Ascending aorta (tissue), 2 donors: ENCODE data around the gene SORBS2. TPM values are rescaled to one million over a fixed set of nuclear protein-coding genes. Genes with fewer than 3 reads are reported as not detected.

ENCODE experiments used
- DNase-seq, 2 donors: peaks; one replicate each; pipeline ENCODE4 v3.0.0-alpha.2; 2019; ENCODE audit warnings: low spot score in 2 of 2
- H3K27ac ChIP-seq, 2 donors: fragments of 200-600 bp; sonication (generic); one replicate each; pipeline ENCODE4 v1.5.1; 2016 to 2017; ENCODE audit warnings: mild to moderate bottlenecking in 1 of 2
- H3K27me3 ChIP-seq: fragments of 200-600 bp; sonication (generic); one replicate; pipeline ENCODE4 v1.5.1; 2017
- H3K36me3 ChIP-seq, 2 donors: fragments of 200-600 bp; sonication (generic); one replicate each; pipeline ENCODE4 v1.5.1; 2016
- H3K4me1 ChIP-seq, 2 donors: fragments of 200-600 bp; sonication (generic); one replicate each; pipeline ENCODE4 v1.5.1; 2016 to 2017; ENCODE audit warnings: mild to moderate bottlenecking in 1 of 2
- H3K4me3 ChIP-seq, 2 donors: fragments of 200-600 bp; sonication (generic); one replicate each; pipeline ENCODE4 v1.5.1; 2016 to 2017; ENCODE audit warnings: mild to moderate bottlenecking in 1 of 2
- H3K9me3 ChIP-seq, 2 donors: fragments of 200-600 bp; sonication (generic); one replicate each; pipeline ENCODE4 v1.5.1; 2016
- intact Hi-C: fragments of 100-400 bp; cut with DNase I; formaldehyde crosslinking; loops from one replicate; pipeline ENCODE4 v1.15.1; 2023
- total RNA-seq: library from RNA; depleted of rRNA; stranded (reverse); fragments of >200 nt; gene quantifications from one replicate; pipeline ENCODE4 v1.1.0, GENCODE V29; 2016
- TF ChIP-seq, protein P1 (sequence below), 3 experiments: fragments of 200-600 bp in 2 of 3; fragments of 450-650 bp in 1 of 3; sonication (generic) in 2 of 3; IDR thresholded peaks; one replicate each; pipeline ENCODE4 v1.5.1; 2016 to 2019; ENCODE audit warnings: antibody characterized with exemption in 3 of 3, mild to moderate bottlenecking in 1 of 3, moderate library complexity in 1 of 3

Gene SORBS2
- total RNA-seq, 1 donor from 2014 or later = 246 TPM

DNA sequence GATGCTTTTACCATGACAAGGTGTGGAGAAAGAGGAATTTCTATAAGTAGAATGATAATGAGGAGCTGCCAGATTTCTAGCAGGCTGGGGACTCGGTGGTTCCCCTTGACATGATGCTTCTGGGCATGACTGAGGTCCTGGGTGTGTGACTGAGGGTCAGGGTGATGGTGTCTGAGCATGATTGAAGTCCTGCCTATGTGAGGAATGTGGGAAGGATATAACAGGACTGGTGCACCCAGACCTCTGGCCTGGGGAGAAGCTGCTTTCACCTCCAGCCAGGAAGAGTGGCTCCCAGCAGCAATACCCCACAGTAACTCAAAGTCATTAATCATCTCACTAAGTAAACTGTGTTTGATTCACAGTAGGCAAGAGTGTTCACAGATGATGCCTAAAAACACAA lies 17.4 kb downstream of the SORBS2 start:
- no peak for DNase-seq
- Histone ChIP-seq H3K27me3 (no peaks in the 10 kb centered on the region), H3K4me1 (peaks cover 0 to 9% of the 10 kb centered on the region in 2 donors), H3K36me3 (no peaks in the 10 kb centered on the region), H3K9me3 (no peaks in the 10 kb centered on the region), H3K4me3 (no peak overlapping the region), H3K27ac (peak overlapping the region in 1 of 2 donors; percentile 3)
- intact Hi-C loops = no loop called here
- TF ChIP-seq, protein P1, sequence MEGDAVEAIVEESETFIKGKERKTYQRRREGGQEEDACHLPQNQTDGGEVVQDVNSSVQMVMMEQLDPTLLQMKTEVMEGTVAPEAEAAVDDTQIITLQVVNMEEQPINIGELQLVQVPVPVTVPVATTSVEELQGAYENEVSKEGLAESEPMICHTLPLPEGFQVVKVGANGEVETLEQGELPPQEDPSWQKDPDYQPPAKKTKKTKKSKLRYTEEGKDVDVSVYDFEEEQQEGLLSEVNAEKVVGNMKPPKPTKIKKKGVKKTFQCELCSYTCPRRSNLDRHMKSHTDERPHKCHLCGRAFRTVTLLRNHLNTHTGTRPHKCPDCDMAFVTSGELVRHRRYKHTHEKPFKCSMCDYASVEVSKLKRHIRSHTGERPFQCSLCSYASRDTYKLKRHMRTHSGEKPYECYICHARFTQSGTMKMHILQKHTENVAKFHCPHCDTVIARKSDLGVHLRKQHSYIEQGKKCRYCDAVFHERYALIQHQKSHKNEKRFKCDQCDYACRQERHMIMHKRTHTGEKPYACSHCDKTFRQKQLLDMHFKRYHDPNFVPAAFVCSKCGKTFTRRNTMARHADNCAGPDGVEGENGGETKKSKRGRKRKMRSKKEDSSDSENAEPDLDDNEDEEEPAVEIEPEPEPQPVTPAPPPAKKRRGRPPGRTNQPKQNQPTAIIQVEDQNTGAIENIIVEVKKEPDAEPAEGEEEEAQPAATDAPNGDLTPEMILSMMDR (IDR thresholded peaks at IDR 0.05) = no peak

DNA sequence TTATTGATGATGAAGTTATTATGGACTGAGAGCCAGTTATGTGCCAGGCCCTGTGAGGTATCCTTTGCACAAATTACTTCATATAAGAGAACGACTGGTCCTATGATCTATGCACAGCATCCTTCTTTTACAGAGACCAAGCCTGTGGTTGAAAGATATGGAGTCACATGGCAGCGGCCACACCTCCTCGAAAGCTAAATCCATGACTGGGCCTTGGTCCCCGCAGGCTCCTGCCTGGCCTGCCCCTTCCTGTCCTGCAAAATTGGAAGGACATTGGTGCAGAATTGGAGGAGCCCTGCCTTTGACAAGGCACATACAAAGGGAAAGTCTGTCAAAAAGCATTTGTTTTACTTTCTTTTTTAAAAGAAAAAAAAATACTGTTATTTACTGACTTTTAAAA lies 18.3 kb downstream of the SORBS2 start:
- H3K4me1 ChIP-seq = peaks cover 0 to 9% of the 10 kb centered on the region in 2 donors
- H3K27ac ChIP-seq = peak overlapping the region in 1 of 2 donors; percentile 3
- intact Hi-C loops = no loop called here
- H3K9me3 ChIP-seq = no peaks in the 10 kb centered on the region
- TF ChIP-seq, protein P1 (IDR thresholded peaks at IDR 0.05) = no peak
- H3K27me3 ChIP-seq = no peaks in the 10 kb centered on the region
- no peak for DNase-seq
- no peaks in the 10 kb centered on the region for H3K36me3 ChIP-seq
- H3K4me3 ChIP-seq = no peak overlapping the region

DNA sequence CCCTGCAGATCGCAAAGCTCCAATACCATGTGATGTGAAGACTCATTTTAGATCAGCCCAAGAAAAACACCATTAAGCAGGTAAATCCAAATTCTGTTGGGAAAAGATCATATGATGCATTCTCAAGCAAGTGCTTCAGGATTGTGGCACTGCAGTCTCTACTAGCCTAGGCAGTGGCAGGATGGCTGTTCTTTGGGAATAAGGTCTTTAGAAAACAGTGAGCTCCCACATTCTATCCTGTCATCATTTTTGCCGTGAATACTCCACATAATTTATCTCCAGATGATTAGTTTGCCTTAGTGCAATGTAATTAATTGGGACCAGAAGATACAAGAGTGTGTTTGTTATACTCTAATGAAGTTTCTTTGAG lies 18.9 kb downstream of the SORBS2 start:
- TF ChIP-seq, protein P1 (IDR thresholded peaks at IDR 0.05) = no peak
- Histone ChIP-seq H3K4me3 (no peak overlapping the region), H3K4me1 (peaks cover 0 to 9% of the 10 kb centered on the region in 2 donors), H3K9me3 (no peaks in the 10 kb centered on the region), H3K36me3 (no peaks in the 10 kb centered on the region), H3K27ac (peak overlapping the region in 1 of 2 donors; percentile 52), H3K27me3 (no peaks in the 10 kb centered on the region)
- intact Hi-C loops = no loop called here
- DNase-seq = no peak

DNA sequence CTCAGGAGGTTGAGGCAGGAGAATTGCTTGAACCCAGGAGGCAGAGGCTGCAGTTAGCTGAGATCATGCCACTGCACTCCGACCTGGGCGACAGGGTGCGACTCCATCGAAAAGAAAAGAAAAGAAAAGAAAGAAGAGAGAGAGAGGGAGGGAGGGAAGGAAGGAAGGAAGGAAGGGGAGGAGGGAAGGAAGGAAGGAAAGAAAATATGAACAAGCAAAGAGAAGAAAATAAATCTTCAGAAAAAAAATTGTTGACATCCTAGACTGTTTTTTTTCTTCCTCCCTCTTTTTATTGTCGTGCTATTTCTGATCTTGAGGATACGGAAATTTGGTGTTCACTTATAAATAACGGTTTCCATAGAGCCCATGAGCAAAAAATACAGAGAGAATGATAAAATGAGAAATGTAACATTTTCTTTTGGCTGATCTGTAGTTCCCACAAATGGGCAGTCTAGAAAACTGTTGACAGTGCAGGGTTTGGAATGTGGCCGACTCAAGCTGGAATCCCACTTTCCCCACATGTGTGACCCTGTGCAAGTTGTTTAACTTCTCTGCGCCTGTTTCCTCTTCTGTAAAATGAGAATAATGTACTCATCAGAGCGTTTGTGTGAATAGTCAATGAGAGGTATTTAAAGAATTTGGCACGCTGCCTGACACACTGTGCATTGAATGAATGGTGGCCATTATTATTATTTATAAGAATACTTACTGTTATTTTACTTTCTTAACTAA lies 19.4 kb downstream of the SORBS2 start:
- intact Hi-C loops = no loop called here
- TF ChIP-seq, protein P1 (IDR thresholded peaks at IDR 0.05) = no peak
- Histone ChIP-seq H3K9me3 (no peaks in the 10 kb centered on the region), H3K4me1 (peaks cover 0 to 9% of the 10 kb centered on the region in 2 donors), H3K27ac (peak overlapping the region in 1 of 2 donors; percentile 52), H3K4me3 (no peak overlapping the region), H3K27me3 (no peaks in the 10 kb centered on the region), H3K36me3 (no peaks in the 10 kb centered on the region)
- no peak for DNase-seq

DNA sequence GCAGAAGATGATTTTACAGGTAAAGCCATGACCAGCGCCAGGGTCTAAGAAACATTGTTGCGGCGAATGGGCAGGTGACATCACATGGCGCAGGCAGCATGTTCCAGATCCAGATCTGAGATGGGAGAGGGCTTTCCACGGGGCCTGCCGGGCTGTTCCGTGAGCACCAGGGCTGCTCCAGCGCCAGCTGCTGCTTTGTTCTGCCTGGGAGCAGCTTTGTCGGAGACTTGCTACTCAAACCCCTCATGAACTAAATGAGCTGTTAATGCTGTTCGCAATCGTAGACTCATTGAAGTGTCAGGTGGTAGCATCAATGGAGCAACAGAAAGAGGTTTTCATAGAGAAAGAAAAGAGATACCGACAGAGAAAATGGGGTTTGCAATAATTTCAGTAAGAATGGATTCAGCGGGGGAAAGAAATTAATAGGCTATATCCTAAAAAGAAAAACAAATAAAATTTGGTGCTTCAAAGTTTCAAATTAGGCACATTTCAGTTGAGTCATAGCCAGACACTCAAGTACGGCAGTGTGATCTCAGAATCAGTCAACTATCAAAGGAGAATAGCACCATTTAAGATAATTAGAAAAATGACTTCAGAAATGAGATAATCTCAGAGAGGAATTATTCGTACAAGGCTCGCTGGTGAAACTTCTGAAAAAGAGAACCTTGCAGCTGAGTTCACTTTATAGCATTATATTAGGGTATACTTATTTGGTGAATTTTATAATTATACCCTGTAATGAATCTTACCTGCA lies 23.9 kb downstream of the SORBS2 start:
- TF ChIP-seq, protein P1 (IDR thresholded peaks at IDR 0.05) = no peak
- intact Hi-C loops = no loop called here
- no peaks in the 10 kb centered on the region for H3K9me3 ChIP-seq
- no peaks in the 10 kb centered on the region for H3K27me3 ChIP-seq
- peaks cover 0 to 9% of the 10 kb centered on the region in 2 donors for H3K4me1 ChIP-seq
- DNase-seq = no peak
- no peaks in the 10 kb centered on the region for H3K36me3 ChIP-seq
- no peak overlapping the region for H3K4me3 ChIP-seq
- no peak overlapping the region for H3K27ac ChIP-seq
